GM13976 (cell line): ENCODE data around the gene SIN3B.
A peak's percentile ranks its signal among the peaks of the same experiment; 100 is the strongest.

ENCODE experiments used
- DNase-seq: peaks from one replicate; pipeline ENCODE4 v3.0.0; 2012; ENCODE audit warnings: low spot score
- CTCF ChIP-seq: IDR thresholded peaks from 2 replicates; pipeline ENCODE4 v1.5.1; 2012; ENCODE audit warnings: borderline replicate concordance, mild to moderate bottlenecking; ENCODE audit not compliant: insufficient read depth; ENCODE audit errors: extremely low read depth, missing control alignments, control extremely low read depth
- in situ Hi-C: fragments of 300-500 bp; cut with MboI; formaldehyde crosslinking; loops from one replicate; pipeline ENCODE4 v1.12.0; 2022; ENCODE audit warnings: low sequenced_read_pairs, mixed read lengths, inconsistent platforms; ENCODE audit not compliant: unreplicated experiment

The SIN3B gene

GRCh38 chr19:16829010-16829821 lies at the start of gene SIN3B:
SIN3B (plus strand) TSS chr19:16829398; CDS start chr19:16829421, 23 bp downstream.
- TF ChIP-seq CTCF: no peak
- in situ Hi-C loops: no loop called here
- peak; percentile 97 for DNase-seq

GRCh38 chr19:16779539-16780163 lies 49.5 kb upstream of the SIN3B start:
- no peak for TF ChIP-seq CTCF
- no peak for DNase-seq
- in situ Hi-C loops: no loop called here

GRCh38 chr19:16782719-16783118 lies 46.5 kb upstream of the SIN3B start:
- no peak for DNase-seq
- in situ Hi-C loops: no loop called here
- TF ChIP-seq CTCF: no peak

- TF ChIP-seq CTCF: no peak
- in situ Hi-C loops: no loop called here
- no peak for DNase-seq
Measured at GRCh38 chr19:16788479-16788878, 40.7 kb upstream of the SIN3B start.

GRCh38 chr19:16789238-16789637 lies 40.0 kb upstream of the SIN3B start:
- no peak for DNase-seq
- TF ChIP-seq CTCF: no peak
- in situ Hi-C loops: no loop called here

- in situ Hi-C loops: no loop called here
- no peak for TF ChIP-seq CTCF
- DNase-seq: no peak
Measured at GRCh38 chr19:16790051-16790450, 39.1 kb upstream of the SIN3B start.
